Measurements from ENCODE around the gene AHSA1. TPM values are rescaled to one million over a fixed set of nuclear protein-coding genes. Genes with fewer than 3 reads are reported as not detected.

Gene AHSA1
- polyA plus RNA-seq, 1 experiment, result 90.1 TPM

- TF ChIP-seq, protein P1, sequence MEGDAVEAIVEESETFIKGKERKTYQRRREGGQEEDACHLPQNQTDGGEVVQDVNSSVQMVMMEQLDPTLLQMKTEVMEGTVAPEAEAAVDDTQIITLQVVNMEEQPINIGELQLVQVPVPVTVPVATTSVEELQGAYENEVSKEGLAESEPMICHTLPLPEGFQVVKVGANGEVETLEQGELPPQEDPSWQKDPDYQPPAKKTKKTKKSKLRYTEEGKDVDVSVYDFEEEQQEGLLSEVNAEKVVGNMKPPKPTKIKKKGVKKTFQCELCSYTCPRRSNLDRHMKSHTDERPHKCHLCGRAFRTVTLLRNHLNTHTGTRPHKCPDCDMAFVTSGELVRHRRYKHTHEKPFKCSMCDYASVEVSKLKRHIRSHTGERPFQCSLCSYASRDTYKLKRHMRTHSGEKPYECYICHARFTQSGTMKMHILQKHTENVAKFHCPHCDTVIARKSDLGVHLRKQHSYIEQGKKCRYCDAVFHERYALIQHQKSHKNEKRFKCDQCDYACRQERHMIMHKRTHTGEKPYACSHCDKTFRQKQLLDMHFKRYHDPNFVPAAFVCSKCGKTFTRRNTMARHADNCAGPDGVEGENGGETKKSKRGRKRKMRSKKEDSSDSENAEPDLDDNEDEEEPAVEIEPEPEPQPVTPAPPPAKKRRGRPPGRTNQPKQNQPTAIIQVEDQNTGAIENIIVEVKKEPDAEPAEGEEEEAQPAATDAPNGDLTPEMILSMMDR (IDR thresholded peaks at IDR 0.05; ENCODE audit: insufficient read depth, low read depth, low read length), result no peak
- ChIA-PET CTCF (no interaction called here), POLR2A (interaction anchor here (0.7 kb wide), 1 partner anchor 613 kb away, joined by 3 read pairs; no protein-coding TSS in a partner anchor)
Observed at GRCh38 chr14:77507762-77508161, 49.9 kb downstream of the AHSA1 start.

DNA sequence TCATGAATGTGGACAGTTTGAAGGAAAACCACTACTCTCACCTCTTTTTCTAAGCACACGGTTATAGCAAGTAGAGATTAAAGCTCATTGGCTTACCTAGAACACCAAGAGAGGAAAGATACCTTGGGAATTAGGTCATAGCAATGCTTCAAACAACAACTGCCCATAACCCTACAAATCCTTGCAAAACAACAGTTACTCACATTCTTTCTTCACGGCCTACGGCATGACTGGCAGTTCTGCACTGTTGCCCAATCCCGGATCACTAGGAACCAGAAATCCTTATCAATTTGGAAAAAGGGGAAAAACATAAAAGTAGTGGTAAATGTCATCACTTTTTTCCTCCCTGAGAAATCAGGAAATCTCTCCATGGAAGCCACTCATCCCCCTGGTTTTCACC lies 50.4 kb downstream of the AHSA1 start:
- peaks cover 7% of the 10 kb centered on the region for H3K36me3 ChIP-seq (ENCODE audit: control insufficient read depth, insufficient read depth, low read length)
- ChIA-PET POLR2A (no interaction called here), CTCF (interaction anchor here (0.9 kb wide), 1 partner anchor 49 kb away, joined by 3 read pairs; no protein-coding TSS in a partner anchor)
- DNase-seq (ENCODE audit: low read depth), result no peak
- H3K27me3 ChIP-seq (ENCODE audit: control insufficient read depth, insufficient read depth, low read length), result no peaks in the 10 kb centered on the region
- TF ChIP-seq, protein P1 (IDR thresholded peaks at IDR 0.05; ENCODE audit: insufficient read depth, low read depth, low read length), result no peak
- H3K4me3 ChIP-seq (ENCODE audit: low read depth, low read length), result no peak overlapping the region

More at GRCh38 chr14:77507762-77508161, 49.9 kb downstream of the AHSA1 start:
- H3K4me3 ChIP-seq (ENCODE audit: low read depth, low read length), result no peak overlapping the region
- no peaks in the 10 kb centered on the region for H3K27me3 ChIP-seq (ENCODE audit: control insufficient read depth, insufficient read depth, low read length)
- peaks cover 7% of the 10 kb centered on the region for H3K36me3 ChIP-seq (ENCODE audit: control insufficient read depth, insufficient read depth, low read length)
- DNase-seq (ENCODE audit: low read depth), result no peak

- ChIA-PET CTCF (interaction anchor here (0.9 kb wide), 1 partner anchor 50 kb away, joined by 3 read pairs; no protein-coding TSS in a partner anchor), POLR2A (no interaction called here)
- peaks cover 7% of the 10 kb centered on the region for H3K36me3 ChIP-seq (ENCODE audit: control insufficient read depth, insufficient read depth, low read length)
- no peak for DNase-seq (ENCODE audit: low read depth)
- TF ChIP-seq, protein P1 (IDR thresholded peaks at IDR 0.05; ENCODE audit: insufficient read depth, low read depth, low read length), result no peak
- H3K4me3 ChIP-seq (ENCODE audit: low read depth, low read length), result no peak overlapping the region
- H3K27me3 ChIP-seq (ENCODE audit: control insufficient read depth, insufficient read depth, low read length), result no peaks in the 10 kb centered on the region
Observed at GRCh38 chr14:77508876-77509275, 51.0 kb downstream of the AHSA1 start.

DNA sequence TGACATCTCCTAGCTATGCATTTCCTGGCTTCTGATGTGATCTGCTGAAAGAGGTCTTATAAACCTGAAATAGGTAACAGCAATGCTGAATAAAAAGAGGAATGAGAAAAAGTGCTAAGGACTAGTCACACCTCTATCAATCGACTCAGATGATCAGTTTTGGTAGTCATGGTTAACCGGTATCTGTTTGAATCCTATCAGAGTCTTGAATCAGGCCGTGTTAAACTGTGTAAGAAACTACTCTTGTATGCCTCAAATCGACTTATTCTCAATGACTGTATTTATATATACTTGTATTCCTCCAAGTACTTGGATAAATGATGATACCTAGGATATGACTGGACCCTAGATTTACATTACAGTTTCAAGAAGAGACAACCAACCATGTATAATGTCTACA lies 51.5 kb downstream of the AHSA1 start:
- ChIA-PET POLR2A (no interaction called here), CTCF (no interaction called here)
- peaks cover 7% of the 10 kb centered on the region for H3K36me3 ChIP-seq (ENCODE audit: control insufficient read depth, insufficient read depth, low read length)
- no peak overlapping the region for H3K4me3 ChIP-seq (ENCODE audit: low read depth, low read length)
- no peak for DNase-seq (ENCODE audit: low read depth)
- no peaks in the 10 kb centered on the region for H3K27me3 ChIP-seq (ENCODE audit: control insufficient read depth, insufficient read depth, low read length)
- TF ChIP-seq, protein P1 (IDR thresholded peaks at IDR 0.05; ENCODE audit: insufficient read depth, low read depth, low read length), result no peak

DNA sequence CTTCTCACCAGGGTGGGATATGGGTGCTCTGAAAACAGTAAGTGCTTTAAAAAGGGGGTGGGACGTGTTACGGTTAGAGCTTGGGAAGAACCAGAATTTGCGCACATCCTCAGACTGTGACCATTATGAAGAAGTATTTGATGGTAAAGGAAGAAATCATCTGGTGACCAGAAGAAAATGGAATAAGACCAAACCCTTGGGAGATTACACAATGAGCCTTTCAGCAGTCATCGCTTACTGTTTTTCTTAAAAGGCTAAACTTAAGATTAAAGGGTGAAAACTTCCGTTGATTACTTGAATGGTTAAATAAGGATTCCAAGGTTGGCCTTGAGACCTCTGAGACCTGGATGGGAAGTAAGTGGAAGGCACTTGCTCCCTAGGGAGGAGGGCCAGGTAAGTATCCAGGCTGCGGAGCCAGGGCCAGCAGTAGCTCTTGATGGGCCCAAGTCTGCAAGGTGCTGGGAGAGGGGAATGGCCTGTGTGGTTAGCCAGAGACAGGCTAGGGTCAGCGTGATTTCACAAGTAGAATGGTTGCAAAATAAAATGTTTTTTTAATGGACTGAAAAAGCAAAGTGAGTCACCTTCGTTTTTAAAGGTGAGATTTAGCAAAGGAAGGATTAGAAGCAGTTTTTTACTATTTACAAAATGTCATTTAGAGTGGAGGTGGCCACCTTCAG lies 53.7 kb downstream of the AHSA1 start:
- ChIA-PET POLR2A (no interaction called here), CTCF (interaction anchor here (1.7 kb wide), 1 partner anchor 52 kb away, joined by 6 read pairs; no protein-coding TSS in a partner anchor)
- Histone ChIP-seq H3K36me3 (ENCODE audit: control insufficient read depth, insufficient read depth, low read length) (peaks cover 5% of the 10 kb centered on the region), H3K4me3 (ENCODE audit: low read depth, low read length) (no peak overlapping the region), H3K27me3 (ENCODE audit: control insufficient read depth, insufficient read depth, low read length) (no peaks in the 10 kb centered on the region)
- DNase-seq (ENCODE audit: low read depth), result no peak
- TF ChIP-seq, protein P1 (IDR thresholded peaks at IDR 0.05; ENCODE audit: insufficient read depth, low read depth, low read length), result no peak
